Right atrium auricular region (tissue), 2 donors: ENCODE results near the gene USP32. TPM values are rescaled to one million over a fixed set of nuclear protein-coding genes. Genes with fewer than 3 reads are reported as not detected.

Source experiments
- DNase-seq: peaks from one replicate; pipeline ENCODE4 v3.0.0-alpha.2; 2019; ENCODE audit warnings: low spot score
- H3K27ac ChIP-seq, 2 donors: fragments of 200-600 bp; sonication (generic); 1 replicate in 1 of 2; 2 replicates in 1 of 2; pipeline ENCODE4 v1.5.1; 2016 to 2019
- H3K27me3 ChIP-seq, 2 donors: fragments of 200-600 bp; sonication (generic); one replicate each; pipeline versions ENCODE4 v1.5.1 to v1.6.0; 2017 to 2019
- H3K36me3 ChIP-seq: fragments of 200-600 bp; sonication (generic); one replicate; pipeline ENCODE4 v1.5.1; 2016
- H3K4me1 ChIP-seq, 2 donors: fragments of 200-600 bp; sonication (generic); one replicate each; pipeline versions ENCODE4 v1.5.1 to v1.6.0; 2017 to 2019
- H3K4me3 ChIP-seq, 2 donors: fragments of 200-600 bp; sonication (generic); 1 replicate in 1 of 2; 2 replicates in 1 of 2; pipeline ENCODE4 v1.5.1; 2017 to 2019; ENCODE audit warnings: mild to moderate bottlenecking in 1 of 2, moderate library complexity in 1 of 2
- H3K9me3 ChIP-seq, 2 donors: fragments of 200-600 bp; sonication (generic); one replicate each; pipeline ENCODE4 v1.5.1; 2019
- CTCF ChIP-seq, 2 donors: fragments of 200-600 bp; sonication (generic); IDR thresholded peaks; one replicate each; pipeline ENCODE4 v1.5.1; 2019; ENCODE audit warnings: antibody characterized with exemption in 2 of 2
- total RNA-seq, 2 donors: library from RNA; depleted of rRNA; stranded (reverse); fragments of >200 nt; gene quantifications; one replicate each; pipeline ENCODE4 v1.1.0, GENCODE V29; 2016

Gene USP32
- total RNA-seq, 2 donors from 2014 or later: 24.5 to 27.7 TPM

- H3K4me1 ChIP-seq: peaks cover 0 to 41% of the 10 kb centered on the region in 2 donors
- no peak for TF ChIP-seq CTCF (IDR thresholded peaks at IDR 0.05)
- H3K4me3 ChIP-seq: peak overlapping the region; percentile 67 to 78
- peak overlapping the region; percentile 67 to 83 for H3K27ac ChIP-seq
- H3K36me3 ChIP-seq: no peaks in the 10 kb centered on the region
- peaks cover 0 to 16% of the 10 kb centered on the region in 2 donors for H3K27me3 ChIP-seq
- no peaks in the 10 kb centered on the region for H3K9me3 ChIP-seq
- DNase-seq: peak; percentile 91
Measured at GRCh38 chr17:60135151-60135950, 256.6 kb downstream of the USP32 start.

- peaks cover 0 to 12% of the 10 kb centered on the region in 2 donors for H3K27me3 ChIP-seq
- no peak for DNase-seq
- no peaks in the 10 kb centered on the region for H3K9me3 ChIP-seq
- H3K36me3 ChIP-seq: no peaks in the 10 kb centered on the region
- peak overlapping the region; percentile 67 to 83 for H3K27ac ChIP-seq
- peaks cover 0 to 33% of the 10 kb centered on the region in 2 donors for H3K4me1 ChIP-seq
- peak overlapping the region; percentile 67 to 78 for H3K4me3 ChIP-seq
- no peak for TF ChIP-seq CTCF (IDR thresholded peaks at IDR 0.05)
Measured at GRCh38 chr17:60134396-60135150, 257.4 kb downstream of the USP32 start.

GRCh38 chr17:60130466-60130865, 261.5 kb downstream of the USP32 start:
- no peak for TF ChIP-seq CTCF (IDR thresholded peaks at IDR 0.05)
- DNase-seq: no peak
- no peak overlapping the region for H3K4me3 ChIP-seq

GRCh38 chr17:60129164-60129563, 262.8 kb downstream of the USP32 start:
- no peak for DNase-seq
- Histone ChIP-seq H3K4me1 (peaks cover 0 to 11% of the 10 kb centered on the region in 2 donors), H3K27ac (no peak overlapping the region), H3K9me3 (no peaks in the 10 kb centered on the region), H3K27me3 (no peaks in the 10 kb centered on the region), H3K4me3 (no peak overlapping the region), H3K36me3 (no peaks in the 10 kb centered on the region)
- no peak for TF ChIP-seq CTCF (IDR thresholded peaks at IDR 0.05)

More at GRCh38 chr17:60130466-60130865, 261.5 kb downstream of the USP32 start:
- no peak overlapping the region for H3K27ac ChIP-seq
- no peaks in the 10 kb centered on the region for H3K27me3 ChIP-seq
- H3K36me3 ChIP-seq: no peaks in the 10 kb centered on the region
- H3K4me1 ChIP-seq: peaks cover 0 to 19% of the 10 kb centered on the region in 2 donors
- H3K9me3 ChIP-seq: no peaks in the 10 kb centered on the region

Other genes with a start within 250 kb of the USP32 start
- gene CA4, start 242.2 kb downstream of the USP32 start, total RNA-seq: 1 to 10 TPM; 1.7 to 4.0 TPM
- gene CHCT1, start 30.4 kb upstream of the USP32 start, total RNA-seq: not detected
- gene APPBP2, start 134.1 kb upstream of the USP32 start, total RNA-seq: 10 to 100 TPM; 13.3 to 13.9 TPM
- gene PPM1D, start 208.1 kb upstream of the USP32 start, total RNA-seq: 1 to 10 TPM; 5.0 to 7.6 TPM